Keratinocyte (primary cell): ENCODE data around the gene FKBP10. TPM values are rescaled to one million over a fixed set of nuclear protein-coding genes. Genes with fewer than 3 reads are reported as not detected.
"Not testable (repeated sequence)": the region's sequence is repeated elsewhere in the genome, so short reads cannot be mapped to it uniquely, and the experiment has no call there.

Experiments used
- DNase-seq: peaks from one replicate; pipeline ENCODE4 v3.0.0-alpha.2; 2011; ENCODE audit warnings: low read depth, missing footprints, low spot score
- FAIRE-seq: peaks from 2 replicates; lab custom pipeline; 2011; peaks lifted over from hg19 to GRCh38; lab: Jason Lieb, UNC
- H2AFZ ChIP-seq: 2 replicates; pipeline ENCODE4 v1.6.0; 2012; ENCODE audit warnings: low read length, control low read depth, inconsistent platforms; ENCODE audit not compliant: control insufficient read depth
- H3K27ac ChIP-seq: 2 replicates; pipeline ENCODE4 v1.5.1; 2011; ENCODE audit warnings: low read length; ENCODE audit not compliant: control insufficient read depth, insufficient read depth
- H3K27me3 ChIP-seq: 3 replicates; pipeline ENCODE4 v1.6.0; 2011; ENCODE audit warnings: low read length; ENCODE audit not compliant: control insufficient read depth, insufficient read depth; ENCODE audit errors: extremely low read depth
- H3K36me3 ChIP-seq, 2 experiments: 2 replicates in 1 of 2; 3 replicates in 1 of 2; pipeline ENCODE4 v1.5.1; 2011; ENCODE audit warnings: low read length in 2 of 2, mild to moderate bottlenecking in 1 of 2; ENCODE audit not compliant: control insufficient read depth in 2 of 2, insufficient read depth in 2 of 2; ENCODE audit errors: extremely low read depth in 1 of 2
- H3K4me1 ChIP-seq: 3 replicates; pipeline ENCODE4 v1.5.1; 2011; ENCODE audit warnings: low read length; ENCODE audit not compliant: control insufficient read depth, insufficient read depth; ENCODE audit errors: extremely low read depth
- H3K4me2 ChIP-seq: 3 replicates; pipeline ENCODE4 v1.6.0; 2011; ENCODE audit warnings: low read depth, low read length; ENCODE audit not compliant: control insufficient read depth, insufficient read depth; ENCODE audit errors: extremely low read depth
- H3K4me3 ChIP-seq, 3 experiments: fragments of 200-600 bp in 1 of 3; sonication (generic) in 1 of 3; 2 replicates in 2 of 3; 3 replicates in 1 of 3; pipeline ENCODE4 v1.5.1; 2011 to 2016; ENCODE audit warnings: low read length in 3 of 3, mild to moderate bottlenecking in 3 of 3, control low read depth in 2 of 3, inconsistent platforms in 1 of 3, low read depth in 1 of 3, mixed read lengths in 1 of 3, mixed run types in 1 of 3, moderate library complexity in 1 of 3; ENCODE audit not compliant: control insufficient read depth in 2 of 3, insufficient read depth in 2 of 3; ENCODE audit errors: extremely low read depth in 1 of 3
- H3K79me2 ChIP-seq: 2 replicates; pipeline ENCODE4 v1.6.0; 2012; ENCODE audit warnings: low read length; ENCODE audit not compliant: control insufficient read depth, insufficient read depth
- H3K9ac ChIP-seq: 3 replicates; pipeline ENCODE4 v1.6.0; 2011; ENCODE audit warnings: low read length; ENCODE audit not compliant: control insufficient read depth, insufficient read depth; ENCODE audit errors: extremely low read depth
- H3K9me1 ChIP-seq: 3 replicates; pipeline ENCODE4 v1.6.0; 2011; ENCODE audit warnings: low read length; ENCODE audit not compliant: control insufficient read depth, insufficient read depth; ENCODE audit errors: extremely low read depth
- H3K9me3 ChIP-seq: 2 replicates; pipeline ENCODE4 v1.5.1; 2012; ENCODE audit warnings: low read depth, low read length; ENCODE audit not compliant: control insufficient read depth
- H4K20me1 ChIP-seq: 3 replicates; pipeline ENCODE4 v1.6.0; 2011; ENCODE audit warnings: low read length; ENCODE audit not compliant: control insufficient read depth, insufficient read depth; ENCODE audit errors: extremely low read depth
- EZH2 ChIP-seq: IDR thresholded peaks from one replicate; pipeline ENCODE4 v1.6.1; 2012; ENCODE audit warnings: inconsistent platforms, mild to moderate bottlenecking, low read length, moderate library complexity
- dilution Hi-C: fragments of 300-500 bp; cut with MboI; formaldehyde crosslinking; loops from one replicate; pipeline ENCODE4 v1.7.0; 2020; ENCODE audit warnings: low sequenced_read_pairs; ENCODE audit not compliant: extremely low pct_ligation_motif_present
- polyA plus RNA-seq, 5 experiments: library from polyadenylated mRNA; depleted of rRNA in 3 of 5; stranded (reverse) in 3 of 5; stranded (forward) in 1 of 5; unstranded in 1 of 5; fragments of >200 nt; gene quantifications; 1 replicate in 1 of 5; 2 replicates in 3 of 5; 3 replicates in 1 of 5; pipeline versions ENCODE4 v1.2.1 to v1.2.3, GENCODE V29; 2011 to 2012; ENCODE audit warnings: missing spikeins in 2 of 5, low read depth in 1 of 5, low replicate concordance in 1 of 5
- TF ChIP-seq, protein P1 (sequence below), 3 experiments: IDR thresholded peaks in 1 of 3; conservative IDR thresholded peaks in 1 of 3; optimal IDR thresholded peaks in 1 of 3; 2 replicates in 2 of 3; 3 replicates in 1 of 3; pipeline versions ENCODE3 to v1.5.1; 2011; ENCODE audit warnings: low read length in 3 of 3, mild to moderate bottlenecking in 3 of 3, moderate library complexity in 2 of 3, control low read depth in 1 of 3, inconsistent platforms in 1 of 3; ENCODE audit not compliant: insufficient read depth in 2 of 3; ENCODE audit errors: extremely low read depth in 1 of 3

Gene FKBP10
- polyA plus RNA-seq, 1 donor (not counting 4 experiments of a cell fraction or from before 2014, with no cell fraction given), result 0.38 TPM

DNA sequence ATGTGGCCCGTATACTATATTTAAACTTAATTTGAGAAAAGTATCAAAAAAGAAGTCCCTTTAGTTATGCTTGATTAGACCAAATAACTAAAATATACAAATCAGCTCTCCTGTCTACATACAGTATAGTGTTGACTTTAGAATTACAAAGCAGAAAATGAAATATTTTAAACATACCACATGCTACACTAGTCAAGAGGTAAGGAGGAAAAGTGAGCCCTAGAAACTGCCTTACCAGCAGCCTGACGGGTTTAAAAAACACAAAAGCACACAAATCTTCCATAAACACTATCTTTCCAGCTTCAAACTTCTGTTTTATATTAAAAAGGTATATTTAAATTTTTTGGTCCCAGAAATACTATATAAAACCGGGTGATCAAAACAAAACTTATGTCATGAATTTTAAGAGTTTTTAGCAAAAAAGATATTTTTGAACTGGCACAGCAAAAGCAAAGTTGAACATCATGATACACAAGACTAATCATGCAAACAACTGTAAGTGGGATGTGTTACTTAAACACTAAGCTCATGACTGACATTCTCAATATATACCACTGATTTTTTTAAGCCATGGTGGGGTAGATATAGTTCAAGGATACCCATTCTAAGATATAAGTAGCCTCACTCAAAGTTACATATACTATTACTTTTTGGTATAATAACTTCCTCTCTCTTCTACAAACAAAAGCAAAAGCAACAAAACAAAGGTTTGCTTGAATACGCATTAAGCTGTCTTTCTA, 36.6 kb downstream of the FKBP10 start:
- H4K20me1 ChIP-seq, result no peaks in the 10 kb centered on the region

DNA sequence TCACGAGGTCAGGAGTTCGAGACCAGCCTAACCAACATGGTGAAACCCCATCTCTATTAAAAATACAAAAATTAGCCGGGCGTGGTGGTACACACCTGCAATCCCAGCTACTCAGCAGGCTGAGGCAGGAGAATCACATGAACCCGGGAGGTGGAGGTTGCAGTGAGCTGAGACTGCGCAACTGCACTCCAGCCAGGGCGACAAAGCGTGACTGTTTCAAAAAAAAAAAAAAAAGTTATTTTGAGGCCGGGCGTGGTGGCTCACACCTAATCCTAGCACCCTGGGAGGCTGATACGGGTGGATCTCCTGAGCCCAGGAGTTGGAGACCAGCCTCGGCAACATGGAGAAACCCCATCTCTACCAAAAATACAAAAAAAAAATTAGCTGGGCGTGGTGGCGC, 38.6 kb downstream of the FKBP10 start:
- H3K9ac ChIP-seq, H3K4me3 ChIP-seq, DNase-seq, dilution Hi-C loops, H3K27ac ChIP-seq, H3K9me3 ChIP-seq, H3K4me2 ChIP-seq, H3K27me3 ChIP-seq, H3K4me1 ChIP-seq, FAIRE-seq, H4K20me1 ChIP-seq, H3K9me1 ChIP-seq, H2AFZ ChIP-seq: not testable (repeated sequence)
- Histone ChIP-seq H3K36me3 (peaks cover 7 to 12% of the 10 kb centered on the region in 2 experiments), H3K79me2 (peaks cover 15% of the 10 kb centered on the region)

More for the DNA sequence above, 36.6 kb downstream of the FKBP10 start:
- Histone ChIP-seq H3K79me2 (peaks cover 14% of the 10 kb centered on the region), H3K27me3 (no peaks in the 10 kb centered on the region), H3K4me1 (peaks cover 3% of the 10 kb centered on the region), H3K9me1 (no peaks in the 10 kb centered on the region), H3K36me3 (peaks cover 3 to 9% of the 10 kb centered on the region in 2 experiments), H3K4me3 (no peak overlapping the region), H3K9me3 (no peaks in the 10 kb centered on the region), H2AFZ (no peak overlapping the region), H3K27ac (no peak overlapping the region), H3K4me2 (no peak overlapping the region), H3K9ac (no peak overlapping the region)
- DNase-seq (no peak), FAIRE-seq (no peak)
- TF ChIP-seq, protein P1, sequence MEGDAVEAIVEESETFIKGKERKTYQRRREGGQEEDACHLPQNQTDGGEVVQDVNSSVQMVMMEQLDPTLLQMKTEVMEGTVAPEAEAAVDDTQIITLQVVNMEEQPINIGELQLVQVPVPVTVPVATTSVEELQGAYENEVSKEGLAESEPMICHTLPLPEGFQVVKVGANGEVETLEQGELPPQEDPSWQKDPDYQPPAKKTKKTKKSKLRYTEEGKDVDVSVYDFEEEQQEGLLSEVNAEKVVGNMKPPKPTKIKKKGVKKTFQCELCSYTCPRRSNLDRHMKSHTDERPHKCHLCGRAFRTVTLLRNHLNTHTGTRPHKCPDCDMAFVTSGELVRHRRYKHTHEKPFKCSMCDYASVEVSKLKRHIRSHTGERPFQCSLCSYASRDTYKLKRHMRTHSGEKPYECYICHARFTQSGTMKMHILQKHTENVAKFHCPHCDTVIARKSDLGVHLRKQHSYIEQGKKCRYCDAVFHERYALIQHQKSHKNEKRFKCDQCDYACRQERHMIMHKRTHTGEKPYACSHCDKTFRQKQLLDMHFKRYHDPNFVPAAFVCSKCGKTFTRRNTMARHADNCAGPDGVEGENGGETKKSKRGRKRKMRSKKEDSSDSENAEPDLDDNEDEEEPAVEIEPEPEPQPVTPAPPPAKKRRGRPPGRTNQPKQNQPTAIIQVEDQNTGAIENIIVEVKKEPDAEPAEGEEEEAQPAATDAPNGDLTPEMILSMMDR (optimal IDR thresholded peaks at IDR 0.05 in 1 of 3, IDR thresholded peaks at IDR 0.05 in 1 of 3, conservative IDR thresholded peaks at IDR 0.05 in 1 of 3; ENCODE audit: extremely low read depth in 1 of 3, insufficient read depth in 2 of 3, low read length in 3 of 3), result no peak
- no peak for TF ChIP-seq EZH2
- dilution Hi-C loops, result no loop called here
